Caco-2 (cell line): ENCODE results near the gene QPRT. TPM values are rescaled to one million over a fixed set of nuclear protein-coding genes. Genes with fewer than 3 reads are reported as not detected.
"Not testable (repeated sequence)": the region's sequence is repeated elsewhere in the genome, so short reads cannot be mapped to it uniquely, and the experiment has no call there.

ENCODE experiments used
- BruUV-seq: library from RNA; stranded (reverse); fragments of 400-500 nt; replicated peaks from 2 replicates; lab custom pipeline; 2021; lab: Mats Ljungman, UMichigan
- CTCF ChIA-PET: fragments of 300-600 bp; sonication (Branson Sonifier 250); formaldehyde crosslinking; loops from one replicate; lab custom pipeline; 2022; ENCODE audit warnings: antibody characterized with exemption; lab: Charles Lee
- POLR2A ChIA-PET: fragments of 300-600 bp; sonication (Branson Sonifier 250); formaldehyde crosslinking; loops from one replicate; lab custom pipeline; 2022; ENCODE audit warnings: antibody characterized with exemption; lab: Charles Lee
- DNase-seq, 2 experiments: peaks; one replicate each; pipeline versions ENCODE4 v3.0.0 to v3.0.0-alpha.2; 2020 to 2022
- H3K27me3 ChIP-seq: replicated peaks from 2 replicates; pipeline ENCODE4 v1.6.0; 2011; ENCODE audit warnings: low read length; ENCODE audit not compliant: control insufficient read depth, insufficient read depth
- H3K36me3 ChIP-seq: 2 replicates; pipeline ENCODE4 v1.5.1; 2011; ENCODE audit warnings: low read length; ENCODE audit not compliant: control insufficient read depth, insufficient read depth
- H3K4me1 ChIP-seq: fragments of 250-450 bp; sonication (Bioruptor Pico); 2 replicates; pipeline ENCODE4 v1.5.1; 2020; ENCODE audit warnings: mild to moderate bottlenecking
- H3K4me3 ChIP-seq: 2 replicates; pipeline ENCODE4 v1.5.1; 2011; ENCODE audit warnings: low read depth, mild to moderate bottlenecking, control low read depth, low read length
- H3K9me3 ChIP-seq: fragments of 250-450 bp; sonication (Bioruptor Pico); 2 replicates; pipeline ENCODE4 v1.5.1; 2020; ENCODE audit warnings: mild to moderate bottlenecking, moderate library complexity
- H3K27ac Mint-ChIP-seq: one replicate; pipeline ENCODE4 v1.8.0; 2022; ENCODE audit warnings: mixed read lengths; ENCODE audit not compliant: unreplicated experiment
- H3K27me3 Mint-ChIP-seq: one replicate; pipeline ENCODE4 v1.8.0; 2022; ENCODE audit warnings: mixed read lengths; ENCODE audit not compliant: insufficient read depth, unreplicated experiment
- H3K36me3 Mint-ChIP-seq: one replicate; pipeline ENCODE4 v1.8.0; 2022; ENCODE audit warnings: mild to moderate bottlenecking, mixed read lengths; ENCODE audit not compliant: insufficient read depth, unreplicated experiment
- H3K4me1 Mint-ChIP-seq: one replicate; pipeline ENCODE4 v1.8.0; 2022; ENCODE audit warnings: low read depth, mixed read lengths; ENCODE audit not compliant: unreplicated experiment
- H3K4me3 Mint-ChIP-seq: one replicate; pipeline ENCODE4 v1.8.0; 2022; ENCODE audit warnings: mild to moderate bottlenecking, moderate library complexity, mixed read lengths; ENCODE audit not compliant: unreplicated experiment
- H3K9me3 Mint-ChIP-seq: one replicate; pipeline ENCODE4 v1.8.0; 2022; ENCODE audit warnings: mixed read lengths; ENCODE audit not compliant: unreplicated experiment
- intact Hi-C: fragments of 100-400 bp; cut with micrococcal nuclease; formaldehyde crosslinking; loops from one replicate; pipeline ENCODE4 v1.10.0; 2022; ENCODE audit not compliant: unreplicated experiment
- total RNA-seq: library from RNA; stranded (reverse); gene quantifications from 2 replicates; pipeline ENCODE4 v1.2.3, GENCODE V29; 2022
- TF ChIP-seq, protein P1 (sequence below), 2 experiments: fragments of 200-600 bp in 1 of 2; IDR thresholded peaks; 1 replicate in 1 of 2; 2 replicates in 1 of 2; pipeline versions ENCODE4 v1.5.1 to v1.8.0; 2011 to 2022; ENCODE audit warnings: antibody characterized with exemption in 1 of 2, control low read depth in 1 of 2, inconsistent platforms in 1 of 2, low read depth in 1 of 2, low read length in 1 of 2, mild to moderate bottlenecking in 1 of 2, moderate library complexity in 1 of 2; ENCODE audit not compliant: insufficient read depth in 1 of 2, severe bottlenecking in 1 of 2, unreplicated experiment in 1 of 2

Gene QPRT
- total RNA-seq, 1 experiment from 2014 or later: 178 TPM

DNA sequence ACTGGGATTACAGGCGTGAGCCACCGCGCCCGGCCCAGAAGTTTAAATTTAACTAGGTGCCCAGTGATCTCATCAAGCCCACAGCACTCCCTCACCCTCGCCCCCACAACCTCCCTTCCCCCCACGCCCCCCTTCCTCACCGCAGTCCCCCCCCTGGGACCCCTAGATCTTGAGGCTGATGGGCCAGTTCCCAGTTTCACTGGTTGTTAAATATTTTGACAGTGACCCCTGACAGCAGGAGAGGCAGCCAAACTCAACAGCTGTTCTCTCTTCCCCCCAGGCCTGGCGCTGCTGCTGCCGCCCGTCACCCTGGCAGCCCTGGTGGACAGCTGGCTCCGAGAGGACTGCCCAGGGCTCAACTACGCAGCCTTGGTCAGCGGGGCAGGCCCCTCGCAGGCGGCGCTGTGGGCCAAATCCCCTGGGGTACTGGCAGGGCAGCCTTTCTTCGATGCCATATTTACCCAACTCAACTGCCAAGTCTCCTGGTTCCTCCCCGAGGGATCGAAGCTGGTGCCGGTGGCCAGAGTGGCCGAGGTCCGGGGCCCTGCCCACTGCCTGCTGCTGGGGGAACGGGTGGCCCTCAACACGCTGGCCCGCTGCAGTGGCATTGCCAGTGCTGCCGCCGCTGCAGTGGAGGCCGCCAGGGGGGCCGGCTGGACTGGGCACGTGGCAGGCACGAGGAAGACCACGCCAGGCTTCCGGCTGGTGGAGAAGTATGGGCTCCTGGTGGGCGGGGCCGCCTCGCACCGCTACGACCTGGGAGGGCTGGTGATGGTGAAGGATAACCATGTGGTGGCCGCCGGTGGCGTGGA lies 15.6 kb downstream of the QPRT start:
- Mint-ChIP-seq H3K9me3 (no peaks in the 10 kb centered on the region), H3K27ac (no peak overlapping the region), H3K27me3 (no peaks in the 10 kb centered on the region), H3K4me3 (no peak overlapping the region), H3K4me1 (peaks cover 6% of the 10 kb centered on the region), H3K36me3 (peaks cover 85% of the 10 kb centered on the region)
- peaks cover 1% of the 10 kb centered on the region; the same call in 1 of the 2 replicates for H3K36me3 ChIP-seq
- H3K27me3 ChIP-seq: no peaks in the 10 kb centered on the region
- H3K4me1 ChIP-seq: peaks cover 4% of the 10 kb centered on the region
- no peaks in the 10 kb centered on the region for H3K9me3 ChIP-seq
- DNase-seq: no peak
- ChIA-PET CTCF (no interaction called here), POLR2A (no interaction called here)
- no peak overlapping the region for H3K4me3 ChIP-seq
- TF ChIP-seq, protein P1, sequence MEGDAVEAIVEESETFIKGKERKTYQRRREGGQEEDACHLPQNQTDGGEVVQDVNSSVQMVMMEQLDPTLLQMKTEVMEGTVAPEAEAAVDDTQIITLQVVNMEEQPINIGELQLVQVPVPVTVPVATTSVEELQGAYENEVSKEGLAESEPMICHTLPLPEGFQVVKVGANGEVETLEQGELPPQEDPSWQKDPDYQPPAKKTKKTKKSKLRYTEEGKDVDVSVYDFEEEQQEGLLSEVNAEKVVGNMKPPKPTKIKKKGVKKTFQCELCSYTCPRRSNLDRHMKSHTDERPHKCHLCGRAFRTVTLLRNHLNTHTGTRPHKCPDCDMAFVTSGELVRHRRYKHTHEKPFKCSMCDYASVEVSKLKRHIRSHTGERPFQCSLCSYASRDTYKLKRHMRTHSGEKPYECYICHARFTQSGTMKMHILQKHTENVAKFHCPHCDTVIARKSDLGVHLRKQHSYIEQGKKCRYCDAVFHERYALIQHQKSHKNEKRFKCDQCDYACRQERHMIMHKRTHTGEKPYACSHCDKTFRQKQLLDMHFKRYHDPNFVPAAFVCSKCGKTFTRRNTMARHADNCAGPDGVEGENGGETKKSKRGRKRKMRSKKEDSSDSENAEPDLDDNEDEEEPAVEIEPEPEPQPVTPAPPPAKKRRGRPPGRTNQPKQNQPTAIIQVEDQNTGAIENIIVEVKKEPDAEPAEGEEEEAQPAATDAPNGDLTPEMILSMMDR (IDR thresholded peaks at IDR 0.05; ENCODE audit: insufficient read depth in 1 of 2, low read depth in 1 of 2, low read length in 1 of 2, severe bottlenecking in 1 of 2, unreplicated experiment in 1 of 2): no peak
- intact Hi-C loops: no loop called here
- BruUV-seq: no TSS peak

DNA sequence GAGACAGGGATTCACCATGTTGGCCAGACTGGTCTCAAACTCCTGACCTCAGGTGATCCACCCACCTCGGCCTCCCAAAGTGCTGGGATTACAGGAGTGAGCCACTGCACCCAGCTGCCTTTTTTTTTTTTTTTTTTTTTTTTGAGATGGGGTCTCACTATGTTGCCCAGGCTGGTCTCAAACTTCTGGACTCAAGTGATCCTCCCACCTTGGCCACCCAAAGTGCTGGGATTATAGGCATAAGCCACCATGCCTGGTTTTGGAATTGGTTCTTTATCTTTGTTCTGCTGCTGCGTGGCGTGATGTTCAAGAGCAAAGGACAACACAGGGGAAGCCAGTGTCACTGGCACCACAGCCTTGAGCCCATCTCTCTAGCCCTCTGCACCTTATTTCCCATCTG lies 16.7 kb downstream of the QPRT start:
- POLR2A ChIA-PET, intact Hi-C loops: not testable (repeated sequence)

GRCh38 chr16:29696881-29697331 lies 17.9 kb downstream of the QPRT start:
- Mint-ChIP-seq H3K4me1 (no peaks in the 10 kb centered on the region), H3K27me3 (no peaks in the 10 kb centered on the region), H3K4me3 (no peak overlapping the region), H3K9me3 (no peaks in the 10 kb centered on the region), H3K27ac (no peak overlapping the region), H3K36me3 (peaks cover 71% of the 10 kb centered on the region)
- CTCF ChIA-PET: no interaction called here
- Histone ChIP-seq H3K4me3 (no peak overlapping the region), H3K4me1 (0 out of 2 replicates have a peak, but pooled peaks cover 2% of the 10 kb centered on the region), H3K9me3 (no peaks in the 10 kb centered on the region), H3K36me3 (peaks cover 1% of the 10 kb centered on the region; the same call in 1 of the 2 replicates), H3K27me3 (no peaks in the 10 kb centered on the region)
- intact Hi-C loops: no loop called here
- BruUV-seq: no TSS peak
- TF ChIP-seq, protein P1 (IDR thresholded peaks at IDR 0.05; ENCODE audit: insufficient read depth in 1 of 2, low read depth in 1 of 2, low read length in 1 of 2, severe bottlenecking in 1 of 2, unreplicated experiment in 1 of 2): no peak
- no peak for DNase-seq
- POLR2A ChIA-PET: no interaction called here

More for the DNA sequence above, 16.7 kb downstream of the QPRT start:
- not testable (repeated sequence) for H3K27ac Mint-ChIP-seq, H3K36me3 ChIP-seq, H3K4me1 ChIP-seq, H3K4me1 Mint-ChIP-seq, H3K4me3 ChIP-seq, BruUV-seq, H3K9me3 Mint-ChIP-seq, H3K4me3 Mint-ChIP-seq, DNase-seq, H3K9me3 ChIP-seq, H3K27me3 ChIP-seq, H3K27me3 Mint-ChIP-seq
- peaks cover 80% of the 10 kb centered on the region for H3K36me3 Mint-ChIP-seq
- CTCF ChIA-PET: interaction anchor here (0.6 kb wide), 1 partner anchor 360 kb away, joined by 3 read pairs; no protein-coding TSS in a partner anchor
